OCI-LY1 (cell line): ENCODE measurements around the gene SFSWAP.

Experiments
- H2AFZ ChIP-seq: fragments of 200-600 bp; sonication (generic), shearing (Covaris generic); 2 replicates; pipeline ENCODE4 v1.6.0; 2014; ENCODE audit warnings: antibody characterized with exemption, mild to moderate bottlenecking, low read length
- H3F3A ChIP-seq: fragments of 200-600 bp; sonication (generic), shearing (Covaris generic); 2 replicates; pipeline ENCODE4 v1.6.0; 2014; ENCODE audit warnings: mild to moderate bottlenecking, antibody characterized with exemption, low read length, moderate library complexity; ENCODE audit not compliant: insufficient read depth
- H3K27ac ChIP-seq: fragments of 200-600 bp; sonication (generic); 2 replicates; pipeline ENCODE4 v1.5.1; 2014; ENCODE audit warnings: low read length, mixed run types, mild to moderate bottlenecking, low read depth; ENCODE audit not compliant: poor library complexity, severe bottlenecking
- H3K27me3 ChIP-seq: fragments of 200-600 bp; sonication (generic); 2 replicates; pipeline ENCODE4 v1.6.0; 2014; ENCODE audit warnings: antibody characterized with exemption, mild to moderate bottlenecking, low read length, moderate library complexity; ENCODE audit not compliant: insufficient read depth
- H3K36me3 ChIP-seq: fragments of 200-600 bp; sonication (generic); 2 replicates; pipeline ENCODE4 v1.6.1; 2014; ENCODE audit warnings: mild to moderate bottlenecking, antibody characterized with exemption, low read length, moderate library complexity, mixed read lengths; ENCODE audit not compliant: insufficient read depth
- H3K4me1 ChIP-seq: fragments of 200-600 bp; sonication (generic); 2 replicates; pipeline ENCODE4 v1.5.1; 2014; ENCODE audit warnings: mild to moderate bottlenecking, low read length, moderate library complexity; ENCODE audit not compliant: insufficient read depth, severe bottlenecking
- H3K4me2 ChIP-seq: fragments of 200-600 bp; sonication (generic), shearing (Covaris generic); 2 replicates; pipeline ENCODE4 v1.6.1; 2014; ENCODE audit warnings: low read length
- H3K4me3 ChIP-seq: fragments of 200-600 bp; sonication (generic); 2 replicates; pipeline ENCODE4 v1.5.1; 2014; ENCODE audit warnings: low read length, low read depth, mild to moderate bottlenecking, mixed read lengths; ENCODE audit not compliant: poor library complexity, severe bottlenecking
- H3K79me2 ChIP-seq: fragments of 200-600 bp; shearing (Covaris generic); 2 replicates; pipeline ENCODE4 v1.6.1; 2016; ENCODE audit warnings: mixed run types, low read length, mixed read lengths; ENCODE audit not compliant: insufficient read depth
- H3K9ac ChIP-seq: fragments of 200-600 bp; sonication (generic), shearing (Covaris generic); 2 replicates; pipeline ENCODE4 v1.6.1; 2014; ENCODE audit warnings: mild to moderate bottlenecking, low read length, mixed read lengths
- H3K9me2 ChIP-seq: fragments of 200-600 bp; sonication (generic), shearing (Covaris generic); 2 replicates; pipeline ENCODE4 v1.6.1; 2014; ENCODE audit warnings: low read depth, mild to moderate bottlenecking, low read length, mixed read lengths
- H3K9me3 ChIP-seq: fragments of 200-600 bp; shearing (Covaris generic); 2 replicates; pipeline ENCODE4 v1.6.1; 2014; ENCODE audit warnings: low read length, mixed read lengths
- H4K20me1 ChIP-seq: fragments of 200-600 bp; sonication (generic), shearing (Covaris generic); 2 replicates; pipeline ENCODE4 v1.6.0; 2016; ENCODE audit warnings: mild to moderate bottlenecking, low read length; ENCODE audit not compliant: insufficient read depth
- CTCF ChIP-seq: fragments of 200-600 bp; sonication (generic), shearing (Covaris generic); IDR thresholded peaks from 2 replicates; pipeline ENCODE4 v1.5.1; 2017; ENCODE audit warnings: mild to moderate bottlenecking, antibody characterized with exemption, low read length, moderate library complexity, mixed read lengths
- EZH2 ChIP-seq: fragments of 200-600 bp; sonication (generic), shearing (Covaris generic); IDR thresholded peaks from 2 replicates; pipeline ENCODE4 v1.8.0; 2017; ENCODE audit warnings: borderline replicate concordance, mixed run types, mild to moderate bottlenecking, antibody characterized with exemption, low read length, moderate library complexity, mixed read lengths

The SFSWAP gene

DNA sequence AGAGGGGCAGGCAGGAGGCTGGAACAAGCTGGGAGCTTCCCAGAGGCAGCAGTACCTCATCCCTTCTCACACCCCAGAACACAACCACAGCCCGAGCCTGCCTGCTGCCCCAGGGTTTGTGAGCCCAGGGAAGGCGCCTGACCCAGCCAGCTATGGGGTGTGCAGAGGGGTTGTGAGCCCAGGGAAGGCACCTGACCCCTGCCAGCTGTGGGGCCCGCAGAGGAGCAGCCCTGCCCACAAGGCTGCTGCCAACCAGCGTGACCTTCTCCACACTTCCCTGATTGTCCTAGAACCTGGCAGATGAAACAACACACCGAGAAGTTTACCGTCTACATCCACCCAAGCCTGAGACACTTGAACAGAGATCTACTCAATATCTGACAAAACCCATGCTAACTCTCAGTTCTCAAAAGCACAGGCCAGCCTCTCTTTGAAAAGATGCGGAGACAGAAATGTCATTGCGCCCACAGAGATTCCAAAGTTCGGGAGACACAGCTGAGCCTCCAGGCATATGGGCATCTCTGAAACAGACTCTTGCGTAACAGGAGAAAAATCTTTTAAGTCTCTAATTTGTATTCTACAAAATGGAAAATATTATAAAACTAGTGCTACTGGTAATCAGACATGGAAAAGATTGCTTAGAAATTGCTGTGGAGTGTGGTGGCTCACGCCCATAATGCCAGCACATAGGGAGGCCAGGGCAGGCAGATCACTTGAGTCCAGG, 47.3 kb downstream of the SFSWAP start:
- TF ChIP-seq CTCF (no peak), EZH2 (no peak)
- Histone ChIP-seq H3K27ac (no peak overlapping the region), H3K79me2 (no peaks in the 10 kb centered on the region), H3F3A (no peaks in the 10 kb centered on the region), H3K4me2 (no peak overlapping the region), H4K20me1 (no peaks in the 10 kb centered on the region), H3K4me3 (no peak overlapping the region), H2AFZ (no peak overlapping the region), H3K27me3 (no peaks in the 10 kb centered on the region), H3K9ac (no peak overlapping the region), H3K9me3 (no peaks in the 10 kb centered on the region), H3K4me1 (no peaks in the 10 kb centered on the region), H3K9me2 (no peaks in the 10 kb centered on the region), H3K36me3 (peaks cover 90% of the 10 kb centered on the region)

GRCh38 chr12:131759176-131759575, 48.3 kb downstream of the SFSWAP start:
- Histone ChIP-seq H3K27ac (no peak overlapping the region), H3K36me3 (peaks cover 87% of the 10 kb centered on the region), H3K79me2 (no peaks in the 10 kb centered on the region), H4K20me1 (no peaks in the 10 kb centered on the region), H3F3A (no peaks in the 10 kb centered on the region), H3K9me3 (no peaks in the 10 kb centered on the region), H3K4me3 (no peak overlapping the region), H2AFZ (no peak overlapping the region), H3K4me1 (no peaks in the 10 kb centered on the region), H3K9me2 (no peaks in the 10 kb centered on the region), H3K9ac (no peak overlapping the region), H3K4me2 (no peak overlapping the region), H3K27me3 (no peaks in the 10 kb centered on the region)
- TF ChIP-seq EZH2: no peak

DNA sequence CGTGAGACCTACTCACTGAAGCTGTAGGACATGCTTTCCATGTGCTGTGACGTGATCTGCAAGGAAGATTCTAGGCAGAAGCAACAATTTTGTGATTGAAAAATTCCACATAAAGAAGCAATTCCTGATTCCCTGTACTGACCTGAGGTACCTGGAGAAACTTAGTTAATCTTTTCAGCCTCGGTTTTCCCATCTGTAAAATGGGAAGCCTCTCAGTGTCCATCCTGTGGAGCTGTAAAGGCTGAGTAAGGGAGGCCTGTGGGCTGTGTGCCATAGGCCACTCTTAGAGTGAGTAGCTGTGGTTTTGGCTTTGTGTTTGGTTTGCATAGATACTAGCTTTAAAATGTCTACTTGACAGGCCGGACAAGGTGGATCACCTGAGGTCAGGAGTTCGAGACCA, 50.7 kb downstream of the SFSWAP start:
- H2AFZ ChIP-seq: no peak overlapping the region
- H3K79me2 ChIP-seq: no peaks in the 10 kb centered on the region
- no peaks in the 10 kb centered on the region for H3F3A ChIP-seq
- H3K4me3 ChIP-seq: no peak overlapping the region
- peaks cover 86% of the 10 kb centered on the region for H3K36me3 ChIP-seq
- no peaks in the 10 kb centered on the region for H3K4me1 ChIP-seq
- H3K27ac ChIP-seq: no peak overlapping the region
- no peaks in the 10 kb centered on the region for H3K9me2 ChIP-seq
- no peaks in the 10 kb centered on the region for H3K27me3 ChIP-seq
- no peak overlapping the region for H3K4me2 ChIP-seq
- TF ChIP-seq EZH2 (no peak), CTCF (no peak)
- H4K20me1 ChIP-seq: no peaks in the 10 kb centered on the region
- no peaks in the 10 kb centered on the region for H3K9me3 ChIP-seq
- no peak overlapping the region for H3K9ac ChIP-seq

DNA sequence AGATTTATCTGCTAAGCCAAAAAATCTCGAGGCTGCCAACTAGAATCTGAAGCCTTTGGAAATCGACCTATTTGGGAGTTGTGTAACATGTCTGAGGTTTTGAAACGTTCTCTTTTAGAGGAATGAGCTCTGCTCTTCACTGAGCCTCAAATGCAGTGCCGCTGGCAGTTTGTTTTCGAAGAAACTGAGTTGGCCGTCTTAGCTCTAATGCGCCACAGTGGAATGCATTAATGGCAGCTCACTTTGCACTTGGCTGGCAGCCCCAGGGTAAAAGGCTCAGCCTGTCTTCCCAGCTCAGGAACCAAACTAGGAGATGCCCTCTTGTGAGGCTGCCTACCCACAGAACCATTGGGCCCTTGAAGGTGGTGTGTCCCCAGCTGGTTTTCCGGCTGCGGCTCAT, 53.8 kb downstream of the SFSWAP start:
- no peak for TF ChIP-seq CTCF
- no peak for TF ChIP-seq EZH2
- Histone ChIP-seq H3K79me2 (no peaks in the 10 kb centered on the region), H3K9me2 (no peaks in the 10 kb centered on the region), H3K9ac (no peak overlapping the region), H2AFZ (no peak overlapping the region), H3K27me3 (no peaks in the 10 kb centered on the region), H3K4me2 (no peak overlapping the region), H3K4me3 (no peak overlapping the region), H3K9me3 (no peaks in the 10 kb centered on the region), H3F3A (no peaks in the 10 kb centered on the region), H4K20me1 (no peaks in the 10 kb centered on the region), H3K36me3 (peaks cover 83% of the 10 kb centered on the region), H3K27ac (no peak overlapping the region), H3K4me1 (no peaks in the 10 kb centered on the region)
